GM21423 (cell line): ENCODE measurements around the gene C2CD3.

Experiments
- ATAC-seq: cut with Tn5 transposase; IDR thresholded peaks from one replicate; pipeline ENCODE4 v1.9.1; 2021; ENCODE audit warnings: mild to moderate bottlenecking, moderate library complexity; ENCODE audit not compliant: unreplicated experiment

C2CD3 gene

DNA sequence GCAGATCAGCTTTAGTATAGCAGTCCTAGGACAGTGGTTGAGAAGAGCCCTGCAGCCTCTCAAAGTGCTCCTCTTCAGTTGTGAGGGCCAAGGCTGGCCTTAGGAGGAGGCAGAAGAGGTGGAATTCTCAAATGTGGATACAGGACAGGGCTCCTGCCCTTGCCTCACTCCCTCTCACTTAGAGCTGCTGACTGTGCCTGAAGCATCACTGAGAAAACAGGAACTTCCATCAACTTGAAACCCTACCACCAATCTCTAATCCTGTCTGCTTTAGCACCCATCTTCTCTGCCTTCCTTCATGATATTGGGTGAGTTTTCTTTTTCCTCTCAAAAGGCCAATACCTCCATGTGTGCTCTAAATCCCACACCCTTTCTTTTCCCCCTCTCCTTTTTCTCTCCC is 147.5 kb downstream of the C2CD3 start:
- no peak for ATAC-seq

DNA sequence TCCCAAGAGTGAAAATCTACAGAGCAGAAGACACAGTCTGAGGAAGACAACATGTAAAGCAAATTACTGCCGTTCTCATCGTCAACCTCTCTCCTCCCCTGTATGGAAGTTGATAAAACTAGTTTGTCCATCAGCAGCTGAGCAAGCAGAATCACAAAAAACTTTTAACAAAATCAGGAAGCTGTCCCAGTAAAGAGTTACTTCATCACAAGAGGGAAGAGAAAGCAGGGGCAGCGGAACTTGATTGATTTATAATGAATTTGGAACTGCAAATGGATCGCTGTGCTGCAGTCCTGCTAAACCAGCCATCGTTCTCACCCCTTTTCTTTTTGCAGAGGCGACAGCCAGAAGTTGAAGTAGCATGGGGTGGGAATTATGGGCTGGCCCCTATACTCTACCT is 148.3 kb downstream of the C2CD3 start:
- no peak for ATAC-seq

DNA sequence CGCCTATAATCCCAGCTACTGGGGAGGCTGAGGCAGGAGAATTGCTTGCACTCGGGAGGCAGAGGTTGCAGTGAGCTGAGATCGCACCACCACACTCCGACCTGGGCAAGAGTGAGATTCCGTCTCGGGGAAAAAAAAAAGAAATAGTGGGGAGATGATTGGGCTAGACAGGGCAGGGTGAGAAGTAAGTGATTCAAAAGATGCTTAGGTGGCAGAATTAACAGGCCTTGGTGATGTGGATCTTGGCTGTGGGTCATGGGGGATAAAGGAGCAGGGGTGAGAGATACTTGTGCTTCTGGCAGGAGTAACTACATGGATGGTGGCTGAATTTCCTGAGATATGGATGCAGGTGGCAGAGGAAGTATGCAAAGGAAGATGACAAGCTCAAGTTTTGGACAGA is 148.8 kb downstream of the C2CD3 start:
- ATAC-seq, result no peak

DNA sequence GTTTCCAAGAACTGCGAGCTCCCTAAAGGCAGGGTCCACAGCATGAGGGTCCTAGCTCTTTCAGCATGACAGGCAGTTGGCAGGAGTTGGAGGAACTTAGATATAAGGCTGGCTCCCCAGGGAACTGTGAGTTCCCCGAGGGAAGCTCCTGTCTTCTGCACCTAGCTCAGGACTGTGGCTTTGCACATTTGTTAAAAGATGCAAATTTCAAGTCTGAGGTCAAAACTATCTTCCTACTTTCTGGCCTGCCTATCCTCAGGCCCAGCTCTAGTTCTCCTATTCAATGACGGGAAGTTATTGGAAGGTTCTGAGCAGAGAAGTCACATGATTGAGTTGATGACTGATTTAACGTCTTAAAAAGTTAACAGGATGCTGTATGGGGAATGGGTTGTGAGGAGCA is 150.3 kb downstream of the C2CD3 start:
- ATAC-seq, result peak; percentile 75

DNA sequence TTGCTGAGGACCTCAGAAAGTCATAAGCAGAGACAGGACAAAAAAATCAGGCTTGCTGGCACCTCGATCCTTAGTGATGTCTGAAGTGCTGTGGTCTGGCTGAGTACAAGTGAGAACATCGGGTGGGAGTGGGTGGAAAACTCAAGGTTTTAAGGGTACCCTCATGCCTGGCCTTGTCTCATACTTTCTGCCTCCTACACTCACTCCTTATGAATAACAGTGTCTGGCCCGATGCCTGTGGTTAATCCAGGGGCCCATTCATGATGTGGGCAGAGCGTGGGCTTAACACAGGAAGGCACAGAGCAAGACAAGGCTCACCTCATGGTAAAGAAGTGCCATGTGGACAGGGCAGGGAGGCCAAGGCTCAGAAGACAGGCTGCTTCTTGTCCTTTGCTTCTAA is 150.9 kb downstream of the C2CD3 start:
- no peak for ATAC-seq

DNA sequence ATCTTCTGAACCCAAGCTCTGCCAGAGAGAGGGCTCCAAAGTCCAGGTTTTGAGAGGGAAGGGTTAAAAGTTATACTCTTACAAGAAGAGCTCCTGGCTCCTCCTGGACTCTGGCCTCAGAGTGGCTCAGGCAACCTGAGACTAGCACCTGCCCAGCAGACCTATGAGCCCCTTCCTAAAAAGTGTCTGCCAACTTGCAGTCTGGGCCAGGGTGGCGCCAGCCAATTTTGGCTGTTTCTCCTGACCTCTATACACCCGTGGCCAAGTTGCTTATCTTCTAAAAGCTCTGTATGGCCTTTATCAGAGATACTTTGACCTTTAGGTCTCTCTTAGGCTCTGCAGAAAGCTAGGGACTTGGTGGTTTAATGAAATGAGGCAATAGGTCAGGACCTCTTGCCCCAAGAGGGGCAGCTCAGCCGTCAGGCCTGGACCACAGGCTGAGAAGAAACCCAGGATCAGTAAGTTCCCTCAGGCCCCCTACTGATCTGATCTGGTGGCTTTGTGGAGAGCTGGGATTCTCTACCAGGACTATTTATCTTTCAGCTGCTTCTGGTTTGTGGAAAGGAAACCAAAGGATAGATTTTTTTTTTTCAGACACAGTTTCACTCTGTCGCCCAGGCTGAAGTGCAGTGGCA is 151.6 kb downstream of the C2CD3 start:
- ATAC-seq, result no peak

DNA sequence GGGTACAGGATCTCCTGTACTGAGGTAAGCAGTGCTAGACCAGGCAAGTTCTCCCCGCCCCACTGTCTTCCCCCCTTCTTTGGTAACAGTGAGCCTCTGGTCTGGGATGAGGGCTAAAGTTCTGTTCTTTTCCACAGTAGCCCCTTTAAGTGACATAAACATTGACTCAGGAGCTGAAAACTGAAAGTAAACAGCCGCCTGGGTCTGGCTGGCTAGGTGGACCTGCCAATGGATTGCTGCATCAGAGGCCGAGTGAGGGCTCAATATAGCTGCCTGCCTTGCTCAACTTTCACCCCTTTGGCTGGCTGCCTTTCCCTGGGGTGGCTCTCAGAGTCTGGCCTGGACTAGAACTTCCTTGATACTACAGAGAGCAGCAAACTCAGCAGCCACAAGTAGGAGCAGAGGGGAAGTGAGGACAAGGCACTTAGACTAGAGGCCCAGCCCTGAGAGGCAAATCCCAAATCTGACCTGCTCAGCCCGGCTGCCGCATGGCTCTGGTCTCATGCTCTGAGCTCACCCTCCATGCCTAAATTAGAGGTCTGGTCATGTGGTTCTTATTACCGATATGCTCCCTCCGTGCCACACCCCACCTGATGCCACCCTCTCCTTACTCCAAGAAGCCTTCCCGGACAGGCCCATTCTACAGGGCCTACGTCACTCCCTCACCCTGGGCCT is 152.3 kb downstream of the C2CD3 start:
- ATAC-seq, result no peak

DNA sequence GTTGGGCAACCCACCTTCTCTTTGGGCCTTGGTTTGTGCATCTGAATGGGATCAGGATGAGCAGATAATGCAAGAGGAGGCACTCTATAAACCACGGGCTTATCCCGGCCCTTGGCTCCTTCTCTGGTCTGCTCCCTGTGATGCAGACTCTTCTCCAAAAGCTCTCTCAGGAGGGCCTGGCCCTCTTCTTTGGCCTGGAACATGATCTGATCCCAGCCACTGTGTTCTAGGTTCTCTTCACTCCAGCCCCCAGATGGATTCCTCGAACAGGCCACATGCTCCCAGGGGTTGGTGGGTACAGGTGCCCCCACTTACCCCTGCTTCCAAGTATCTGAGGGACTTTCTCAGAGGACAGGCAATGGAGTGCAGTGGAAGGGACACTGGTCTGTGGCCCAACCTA is 153.2 kb downstream of the C2CD3 start:
- no peak for ATAC-seq

DNA sequence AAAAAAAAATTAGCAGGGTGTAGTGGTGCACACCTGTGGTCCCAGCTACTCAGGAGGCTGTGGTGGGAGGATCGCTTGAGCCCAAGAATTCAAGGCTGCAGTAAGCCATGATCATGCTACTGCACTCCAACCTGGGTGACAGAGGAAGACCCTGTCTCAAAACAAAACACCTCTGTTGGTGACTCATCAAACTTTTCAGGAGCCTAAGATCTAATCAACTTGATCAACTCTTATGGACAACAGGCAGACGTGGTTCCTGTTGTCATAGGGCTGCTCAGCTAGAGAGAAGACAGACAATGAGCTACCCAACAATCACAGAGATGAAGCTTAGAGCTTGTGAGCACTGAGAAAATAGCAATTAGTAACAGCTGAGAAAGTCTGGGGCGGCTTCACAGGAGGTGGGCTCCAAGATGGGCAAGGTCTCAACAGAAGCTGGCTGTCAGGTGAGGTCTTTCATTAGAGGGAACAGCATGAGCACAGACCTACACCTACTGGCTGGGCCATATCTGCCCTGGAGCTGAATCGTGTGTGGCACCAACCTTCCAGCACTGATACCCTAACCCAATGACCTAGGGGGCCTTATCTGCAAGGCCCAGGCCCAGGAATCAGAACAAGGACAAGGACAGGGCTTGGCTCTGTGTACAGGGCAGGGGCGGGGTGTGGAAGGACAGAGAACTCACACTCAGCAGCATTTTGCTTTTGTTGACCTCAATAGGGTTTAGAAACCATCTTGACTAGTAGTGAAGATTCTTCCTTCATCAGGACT is 154.7 kb downstream of the C2CD3 start:
- ATAC-seq, result no peak

DNA sequence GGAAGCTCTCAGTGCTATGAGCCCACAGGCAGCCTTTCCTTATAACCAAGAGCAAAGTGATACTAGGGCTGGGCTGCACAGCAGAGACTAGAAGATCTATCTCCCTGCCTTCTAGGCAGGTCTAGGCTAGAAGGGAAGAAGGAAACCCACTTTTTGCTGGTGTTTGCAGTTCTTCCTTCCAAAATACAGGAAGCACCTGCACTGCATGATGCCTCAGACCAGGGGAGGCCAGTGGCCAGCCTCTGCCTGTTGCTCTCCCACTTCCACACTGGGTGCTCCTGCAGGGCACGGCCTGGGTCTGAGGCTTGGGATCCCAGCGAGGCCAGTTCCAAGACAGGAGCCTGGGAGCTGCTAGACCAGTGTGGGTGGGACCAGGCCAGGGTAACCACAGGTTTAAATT is 155.9 kb downstream of the C2CD3 start:
- ATAC-seq, result no peak

DNA sequence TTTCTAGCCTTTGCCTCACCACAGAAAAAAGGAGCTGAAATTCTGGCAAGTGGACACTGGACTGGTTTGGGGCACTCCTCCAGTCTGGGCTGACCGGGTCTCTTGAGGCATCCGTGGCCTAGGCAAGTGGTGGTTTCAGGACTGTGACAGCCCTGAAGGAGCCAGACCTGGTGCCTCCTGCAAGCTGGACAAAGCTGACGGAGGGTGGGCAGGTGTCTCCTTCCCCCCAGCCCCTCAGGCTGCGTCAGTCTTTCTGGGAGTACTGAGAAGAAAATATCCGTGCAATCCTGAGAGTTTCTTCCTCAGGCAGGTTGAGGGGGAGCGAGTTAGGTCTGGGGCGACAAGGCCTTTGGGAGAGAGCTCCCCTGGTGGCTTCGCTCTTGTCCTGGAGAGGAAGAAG is 157.7 kb downstream of the C2CD3 start:
- no peak for ATAC-seq

DNA sequence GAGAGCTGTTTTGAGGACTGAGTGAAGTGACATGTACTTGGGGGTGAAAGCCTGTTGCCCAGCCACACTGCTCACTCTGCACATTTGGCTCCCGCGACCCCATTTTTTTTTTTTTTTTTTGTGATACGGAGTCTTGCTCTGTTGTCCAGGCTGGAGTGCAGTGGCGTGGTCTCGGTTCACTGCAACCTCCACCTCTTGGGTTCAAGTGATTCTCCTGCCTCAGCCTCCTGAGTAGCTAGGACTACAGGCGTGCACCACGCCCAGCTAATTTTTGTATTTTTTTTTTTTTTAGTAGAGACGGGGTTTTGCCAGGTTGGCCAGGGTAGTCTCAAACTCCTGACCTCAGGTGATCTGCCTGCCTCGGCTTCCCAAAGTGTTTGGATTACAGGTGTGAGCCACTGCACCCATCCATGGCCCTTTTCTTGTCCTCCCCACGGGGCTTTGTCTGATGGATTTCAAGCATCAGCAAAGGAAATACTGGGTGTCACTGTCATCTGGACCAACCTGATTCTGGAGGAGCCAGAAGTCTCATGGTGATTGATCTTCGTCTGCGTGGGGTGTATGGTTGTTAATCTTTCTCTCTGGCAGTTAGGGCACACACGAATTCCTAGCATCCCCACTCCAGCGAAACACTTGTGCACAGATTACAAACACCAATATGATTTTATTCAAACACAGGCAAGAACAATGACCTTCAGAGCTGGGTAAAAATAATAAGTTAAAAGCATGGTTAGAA is 158.6 kb downstream of the C2CD3 start:
- no peak for ATAC-seq

DNA sequence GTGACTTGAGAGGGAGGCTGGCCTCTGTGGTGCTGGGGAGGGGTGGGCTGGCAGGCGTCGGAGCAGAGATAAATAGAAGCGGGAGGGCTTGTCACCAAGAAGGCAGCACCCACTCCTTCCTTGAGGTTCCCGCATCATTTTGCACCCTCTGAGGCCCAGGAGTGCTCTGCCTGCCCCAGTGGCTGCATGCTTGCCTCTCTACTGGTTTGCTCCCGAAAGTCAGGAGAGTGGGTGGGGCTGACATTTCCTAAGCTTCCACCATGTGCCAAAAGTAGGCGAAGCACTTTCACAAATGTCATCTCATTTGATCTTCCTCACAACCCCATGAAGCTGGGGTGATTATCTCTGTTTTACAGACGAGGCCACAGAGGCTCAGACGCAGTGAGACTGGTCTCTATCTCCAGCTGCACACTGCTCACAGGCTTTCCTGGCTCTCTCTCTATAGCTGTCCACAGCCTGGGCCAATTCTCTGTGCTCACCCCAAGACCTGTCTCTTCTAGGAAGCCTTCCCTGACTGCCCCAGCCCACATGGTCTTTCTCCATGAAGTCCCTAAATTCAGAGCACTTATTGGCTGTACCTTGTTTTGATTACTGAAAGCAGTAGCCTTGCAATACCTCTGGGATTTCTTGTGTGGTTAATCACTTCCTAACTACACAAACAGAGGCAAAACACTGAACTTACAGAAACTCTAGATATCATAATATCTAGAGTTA is 159.3 kb downstream of the C2CD3 start:
- peak; percentile 73 for ATAC-seq

DNA sequence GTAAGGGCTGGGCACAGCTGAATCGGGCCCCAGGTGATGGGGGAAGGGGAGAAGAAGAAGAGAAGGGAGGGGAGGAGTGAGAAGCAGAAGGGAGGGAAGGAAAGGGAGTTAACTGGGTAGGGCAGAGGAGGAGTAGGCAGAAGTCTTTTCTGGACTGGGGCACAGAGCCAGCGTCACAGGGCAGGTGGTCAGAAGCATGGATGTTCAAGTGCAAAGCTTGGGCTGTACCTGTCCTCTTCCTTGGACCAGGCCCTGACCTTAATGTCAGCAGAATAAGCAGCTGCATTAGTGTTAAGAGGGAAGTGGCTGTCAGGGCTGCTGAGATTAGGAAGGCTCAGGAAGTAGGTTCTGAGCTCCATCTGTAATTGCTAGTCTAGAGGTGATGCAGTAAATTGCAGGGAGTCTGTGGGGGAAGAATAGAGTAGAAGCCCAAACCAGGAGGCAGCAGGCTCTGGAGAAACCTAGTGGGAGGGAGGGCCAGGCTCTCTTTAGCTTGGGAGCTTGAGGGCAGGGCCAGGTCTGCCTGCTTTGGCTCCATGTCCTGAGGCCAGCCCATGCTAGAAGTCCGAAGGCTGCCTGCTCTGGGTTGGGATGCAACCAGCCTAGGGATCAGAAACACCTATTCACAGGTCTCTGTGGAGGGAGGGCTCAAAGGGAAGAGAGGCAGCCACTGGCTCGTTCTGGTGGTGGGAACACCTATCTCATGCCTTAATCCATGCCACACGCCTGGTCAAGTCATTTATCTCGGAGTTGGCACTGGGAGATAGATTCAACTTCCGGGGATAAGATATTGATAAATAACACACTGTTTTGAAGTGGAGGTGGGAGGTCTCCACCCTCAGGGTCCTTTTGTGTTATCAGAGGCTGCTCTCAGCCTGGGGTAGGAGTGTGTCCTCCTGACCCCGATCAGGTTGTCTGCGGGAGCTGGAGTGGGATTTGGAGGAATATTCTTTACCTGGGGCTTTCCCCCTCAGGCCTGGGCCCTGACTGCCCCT is 160.2 kb downstream of the C2CD3 start:
- ATAC-seq, result no peak

DNA sequence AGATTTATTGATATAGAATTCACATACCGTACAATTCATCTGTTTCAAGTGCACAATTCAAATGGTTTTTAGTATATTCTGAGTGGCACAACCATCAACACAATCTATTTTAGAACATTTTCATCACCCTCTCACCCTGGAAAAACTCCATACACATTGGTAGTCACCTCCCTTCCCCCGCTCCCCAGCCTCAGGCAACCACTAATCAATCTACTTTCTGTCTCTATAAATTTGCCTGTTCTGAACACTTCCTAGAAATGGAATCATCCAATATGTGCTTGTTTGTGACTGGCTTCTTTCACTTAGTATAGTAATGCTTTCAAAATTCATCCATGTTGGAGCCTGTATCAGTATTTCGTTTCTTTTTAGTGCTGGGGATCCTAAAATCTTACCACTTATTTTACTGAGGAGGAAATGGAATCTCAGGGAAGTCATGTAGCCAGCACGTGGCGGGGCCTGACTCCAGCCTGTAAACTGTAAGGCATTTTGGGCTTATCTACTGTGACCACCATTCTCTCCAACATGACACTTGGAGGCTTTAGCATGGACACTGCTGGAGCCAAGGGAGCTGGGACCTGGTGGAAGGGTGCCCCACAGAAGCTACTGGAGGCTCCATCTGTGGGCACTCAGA is 161.0 kb downstream of the C2CD3 start:
- no peak for ATAC-seq

DNA sequence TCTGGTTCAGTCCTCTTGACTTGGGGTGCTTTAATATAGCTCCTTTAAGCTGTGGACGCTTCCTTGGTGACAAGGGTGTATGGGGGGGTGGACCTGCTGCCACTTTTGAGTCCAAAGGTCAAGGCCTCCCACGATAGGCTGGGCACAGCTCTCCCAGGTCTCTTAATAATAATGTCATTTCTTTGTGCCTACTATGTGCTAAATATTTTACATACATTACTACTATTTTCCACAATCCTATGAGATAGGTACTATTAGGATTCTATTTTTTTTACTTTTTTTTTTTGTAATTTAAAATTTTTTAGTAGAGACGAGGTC is 161.6 kb downstream of the C2CD3 start:
- ATAC-seq, result no peak

DNA sequence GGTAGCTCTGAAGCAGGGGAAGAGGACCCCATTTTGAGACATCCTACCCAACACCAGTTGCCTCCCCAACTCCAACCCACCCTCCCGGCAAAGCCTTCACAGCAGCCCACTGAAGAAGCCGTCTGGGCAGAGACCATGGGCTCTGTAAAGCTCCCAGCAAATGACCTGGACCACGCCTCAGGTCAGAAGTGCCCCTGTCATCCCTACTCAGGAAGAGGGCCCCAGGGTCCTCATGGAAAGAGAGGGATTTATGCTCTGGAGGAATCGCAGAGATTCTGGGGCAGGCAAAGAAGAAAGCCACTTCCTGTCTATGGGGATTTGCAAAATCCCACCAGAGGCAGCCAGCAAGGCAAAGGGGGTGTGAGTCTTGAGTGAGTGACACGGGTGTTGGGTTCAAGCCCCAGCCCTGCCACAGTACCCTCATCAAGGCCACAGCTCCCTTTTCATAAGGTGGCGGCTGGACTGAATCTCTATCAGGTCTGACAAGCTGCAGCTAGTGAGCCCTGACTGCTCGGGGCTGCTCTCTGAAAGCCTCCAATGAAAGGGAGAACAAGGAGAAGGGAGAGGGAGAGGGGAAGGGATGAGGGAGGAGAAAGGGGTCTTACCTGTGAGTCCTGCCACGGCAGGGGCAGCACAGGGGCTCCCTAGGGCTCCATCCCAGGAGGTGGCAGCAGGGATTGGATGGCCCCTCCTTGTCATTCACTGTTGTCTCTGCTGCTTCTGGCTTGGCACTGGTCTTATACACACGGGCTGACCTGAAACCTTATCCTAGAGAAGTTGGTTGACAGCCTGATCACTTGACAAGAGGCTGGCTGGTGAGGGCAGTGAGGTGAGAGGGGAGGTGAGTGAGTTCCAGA is 162.2 kb downstream of the C2CD3 start, which contains the start of gene UCP3:
TSS of gene UCP3 (minus strand) at position 713 of the 857 bp plus-strand sequence. CDS start 2,043 bp downstream, outside the sequence.
- ATAC-seq, result no peak

DNA sequence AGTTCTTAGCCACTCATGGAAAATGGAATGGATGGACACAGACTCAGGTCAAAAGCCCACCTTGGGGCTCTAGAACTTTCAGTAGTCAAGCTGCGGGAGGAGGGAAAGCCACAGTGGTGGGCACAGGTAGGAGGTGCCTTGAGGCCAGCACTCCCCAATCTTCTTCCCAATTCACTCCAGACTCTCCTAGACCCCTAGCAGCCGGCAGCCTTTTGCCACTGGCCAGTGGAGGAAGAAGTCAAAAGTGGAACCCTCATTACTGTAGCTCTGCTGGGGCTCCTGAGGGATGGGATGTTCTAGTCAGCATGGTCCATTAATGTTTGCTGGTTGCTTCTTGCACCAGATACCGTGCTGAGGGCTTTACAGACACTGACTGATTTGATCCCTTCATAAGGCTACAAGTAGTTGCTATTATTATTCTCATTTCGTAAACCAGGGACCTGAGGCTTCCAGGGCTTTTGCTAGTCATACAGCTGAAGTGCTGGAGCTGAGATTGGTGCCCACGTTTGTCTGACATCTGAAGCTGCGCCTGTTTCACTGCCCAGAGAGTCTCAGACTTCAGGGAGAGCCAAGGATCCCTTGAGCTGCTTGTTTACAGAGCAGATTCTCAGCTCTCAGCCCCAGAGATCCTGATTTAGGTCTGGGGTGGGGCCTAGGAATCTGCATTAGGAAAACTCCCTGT is 163.0 kb downstream of the C2CD3 start:
- no peak for ATAC-seq
